IPS-NIHi11 (cell line): ENCODE data around the gene HIVEP2.

Experiments used
- DNase-seq: peaks from one replicate; pipeline ENCODE4 v3.0.0; 2012; ENCODE audit warnings: mixed read lengths, low spot score

HIVEP2 gene

GRCh38 chr6:142732790-142733189 is 212.2 kb downstream of the HIVEP2 start:
- no peak for DNase-seq

GRCh38 chr6:142731611-142732010 is 213.4 kb downstream of the HIVEP2 start:
- DNase-seq: no peak

- DNase-seq: no peak
These were observed 215.4 kb downstream of the HIVEP2 start for GRCh38 chr6:142729618-142730017.

- no peak for DNase-seq
These were observed 216.0 kb downstream of the HIVEP2 start for GRCh38 chr6:142728910-142729481.

GRCh38 chr6:142728364-142728763 is 216.6 kb downstream of the HIVEP2 start:
- DNase-seq: peak; percentile 21

- no peak for DNase-seq
These were observed 218.4 kb downstream of the HIVEP2 start for GRCh38 chr6:142726616-142727015.

- DNase-seq: no peak
These were observed 219.8 kb downstream of the HIVEP2 start for GRCh38 chr6:142725024-142725770.

GRCh38 chr6:142722841-142723240 is 222.1 kb downstream of the HIVEP2 start:
- no peak for DNase-seq

- DNase-seq: no peak
These were observed 223.0 kb downstream of the HIVEP2 start for GRCh38 chr6:142722012-142722411.

- DNase-seq: no peak
These were observed 223.6 kb downstream of the HIVEP2 start for GRCh38 chr6:142721215-142721920.

GRCh38 chr6:142718667-142719191 is 226.2 kb downstream of the HIVEP2 start:
- no peak for DNase-seq

GRCh38 chr6:142716097-142716496 is 228.9 kb downstream of the HIVEP2 start:
- DNase-seq: no peak

GRCh38 chr6:142714951-142715785 is 229.8 kb downstream of the HIVEP2 start:
- no peak for DNase-seq

- DNase-seq: no peak
These were observed 231.0 kb downstream of the HIVEP2 start for GRCh38 chr6:142713959-142714358.

- DNase-seq: no peak
These were observed 232.7 kb downstream of the HIVEP2 start for GRCh38 chr6:142712231-142712630.

GRCh38 chr6:142708651-142709050 is 236.3 kb downstream of the HIVEP2 start:
- no peak for DNase-seq

GRCh38 chr6:142707255-142707654 is 237.7 kb downstream of the HIVEP2 start:
- no peak for DNase-seq

- DNase-seq: no peak
These were observed 238.8 kb downstream of the HIVEP2 start for GRCh38 chr6:142706210-142706609.

GRCh38 chr6:142705054-142705453 is 239.9 kb downstream of the HIVEP2 start:
- DNase-seq: no peak

GRCh38 chr6:142702501-142703460 is 242.2 kb downstream of the HIVEP2 start:
- no peak for DNase-seq
